OCI-LY1 (cell line): ENCODE measurements around the gene GSTM2.

Experiments
- H2AFZ ChIP-seq: fragments of 200-600 bp; sonication (generic), shearing (Covaris generic); 2 replicates; pipeline ENCODE4 v1.6.0; 2014; ENCODE audit warnings: antibody characterized with exemption, mild to moderate bottlenecking, low read length
- H3F3A ChIP-seq: fragments of 200-600 bp; sonication (generic), shearing (Covaris generic); 2 replicates; pipeline ENCODE4 v1.6.0; 2014; ENCODE audit warnings: mild to moderate bottlenecking, antibody characterized with exemption, low read length, moderate library complexity; ENCODE audit not compliant: insufficient read depth
- H3K27ac ChIP-seq: fragments of 200-600 bp; sonication (generic); 2 replicates; pipeline ENCODE4 v1.5.1; 2014; ENCODE audit warnings: low read length, mixed run types, mild to moderate bottlenecking, low read depth; ENCODE audit not compliant: poor library complexity, severe bottlenecking
- H3K27me3 ChIP-seq: fragments of 200-600 bp; sonication (generic); 2 replicates; pipeline ENCODE4 v1.6.0; 2014; ENCODE audit warnings: antibody characterized with exemption, mild to moderate bottlenecking, low read length, moderate library complexity; ENCODE audit not compliant: insufficient read depth
- H3K36me3 ChIP-seq: fragments of 200-600 bp; sonication (generic); 2 replicates; pipeline ENCODE4 v1.6.1; 2014; ENCODE audit warnings: mild to moderate bottlenecking, antibody characterized with exemption, low read length, moderate library complexity, mixed read lengths; ENCODE audit not compliant: insufficient read depth
- H3K4me1 ChIP-seq: fragments of 200-600 bp; sonication (generic); 2 replicates; pipeline ENCODE4 v1.5.1; 2014; ENCODE audit warnings: mild to moderate bottlenecking, low read length, moderate library complexity; ENCODE audit not compliant: insufficient read depth, severe bottlenecking
- H3K4me2 ChIP-seq: fragments of 200-600 bp; sonication (generic), shearing (Covaris generic); 2 replicates; pipeline ENCODE4 v1.6.1; 2014; ENCODE audit warnings: low read length
- H3K4me3 ChIP-seq: fragments of 200-600 bp; sonication (generic); 2 replicates; pipeline ENCODE4 v1.5.1; 2014; ENCODE audit warnings: low read length, low read depth, mild to moderate bottlenecking, mixed read lengths; ENCODE audit not compliant: poor library complexity, severe bottlenecking
- H3K79me2 ChIP-seq: fragments of 200-600 bp; shearing (Covaris generic); 2 replicates; pipeline ENCODE4 v1.6.1; 2016; ENCODE audit warnings: mixed run types, low read length, mixed read lengths; ENCODE audit not compliant: insufficient read depth
- H3K9ac ChIP-seq: fragments of 200-600 bp; sonication (generic), shearing (Covaris generic); 2 replicates; pipeline ENCODE4 v1.6.1; 2014; ENCODE audit warnings: mild to moderate bottlenecking, low read length, mixed read lengths
- H3K9me2 ChIP-seq: fragments of 200-600 bp; sonication (generic), shearing (Covaris generic); 2 replicates; pipeline ENCODE4 v1.6.1; 2014; ENCODE audit warnings: low read depth, mild to moderate bottlenecking, low read length, mixed read lengths
- H3K9me3 ChIP-seq: fragments of 200-600 bp; shearing (Covaris generic); 2 replicates; pipeline ENCODE4 v1.6.1; 2014; ENCODE audit warnings: low read length, mixed read lengths
- H4K20me1 ChIP-seq: fragments of 200-600 bp; sonication (generic), shearing (Covaris generic); 2 replicates; pipeline ENCODE4 v1.6.0; 2016; ENCODE audit warnings: mild to moderate bottlenecking, low read length; ENCODE audit not compliant: insufficient read depth
- EZH2 ChIP-seq: fragments of 200-600 bp; sonication (generic), shearing (Covaris generic); IDR thresholded peaks from 2 replicates; pipeline ENCODE4 v1.8.0; 2017; ENCODE audit warnings: borderline replicate concordance, mixed run types, mild to moderate bottlenecking, antibody characterized with exemption, low read length, moderate library complexity, mixed read lengths
- TF ChIP-seq, protein P1 (sequence below): fragments of 200-600 bp; sonication (generic), shearing (Covaris generic); IDR thresholded peaks from 2 replicates; pipeline ENCODE4 v1.5.1; 2017; ENCODE audit warnings: mild to moderate bottlenecking, antibody characterized with exemption, low read length, moderate library complexity, mixed read lengths

Gene GSTM2

GRCh38 chr1:109721971-109722370 lies 54.1 kb downstream of the GSTM2 start:
- Histone ChIP-seq H3K4me1 (no peaks in the 10 kb centered on the region), H3K9me2 (no peaks in the 10 kb centered on the region), H3K9me3 (no peaks in the 10 kb centered on the region), H2AFZ (no peak overlapping the region), H3K4me2 (no peak overlapping the region), H3F3A (no peaks in the 10 kb centered on the region), H3K4me3 (no peak overlapping the region), H3K9ac (no peak overlapping the region), H3K36me3 (no peaks in the 10 kb centered on the region), H3K79me2 (no peaks in the 10 kb centered on the region), H3K27ac (no peak overlapping the region), H4K20me1 (no peaks in the 10 kb centered on the region), H3K27me3 (peaks cover 8% of the 10 kb centered on the region; the same call in 1 of the 2 replicates)
- TF ChIP-seq, protein P1, sequence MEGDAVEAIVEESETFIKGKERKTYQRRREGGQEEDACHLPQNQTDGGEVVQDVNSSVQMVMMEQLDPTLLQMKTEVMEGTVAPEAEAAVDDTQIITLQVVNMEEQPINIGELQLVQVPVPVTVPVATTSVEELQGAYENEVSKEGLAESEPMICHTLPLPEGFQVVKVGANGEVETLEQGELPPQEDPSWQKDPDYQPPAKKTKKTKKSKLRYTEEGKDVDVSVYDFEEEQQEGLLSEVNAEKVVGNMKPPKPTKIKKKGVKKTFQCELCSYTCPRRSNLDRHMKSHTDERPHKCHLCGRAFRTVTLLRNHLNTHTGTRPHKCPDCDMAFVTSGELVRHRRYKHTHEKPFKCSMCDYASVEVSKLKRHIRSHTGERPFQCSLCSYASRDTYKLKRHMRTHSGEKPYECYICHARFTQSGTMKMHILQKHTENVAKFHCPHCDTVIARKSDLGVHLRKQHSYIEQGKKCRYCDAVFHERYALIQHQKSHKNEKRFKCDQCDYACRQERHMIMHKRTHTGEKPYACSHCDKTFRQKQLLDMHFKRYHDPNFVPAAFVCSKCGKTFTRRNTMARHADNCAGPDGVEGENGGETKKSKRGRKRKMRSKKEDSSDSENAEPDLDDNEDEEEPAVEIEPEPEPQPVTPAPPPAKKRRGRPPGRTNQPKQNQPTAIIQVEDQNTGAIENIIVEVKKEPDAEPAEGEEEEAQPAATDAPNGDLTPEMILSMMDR: no peak
- no peak for TF ChIP-seq EZH2

DNA sequence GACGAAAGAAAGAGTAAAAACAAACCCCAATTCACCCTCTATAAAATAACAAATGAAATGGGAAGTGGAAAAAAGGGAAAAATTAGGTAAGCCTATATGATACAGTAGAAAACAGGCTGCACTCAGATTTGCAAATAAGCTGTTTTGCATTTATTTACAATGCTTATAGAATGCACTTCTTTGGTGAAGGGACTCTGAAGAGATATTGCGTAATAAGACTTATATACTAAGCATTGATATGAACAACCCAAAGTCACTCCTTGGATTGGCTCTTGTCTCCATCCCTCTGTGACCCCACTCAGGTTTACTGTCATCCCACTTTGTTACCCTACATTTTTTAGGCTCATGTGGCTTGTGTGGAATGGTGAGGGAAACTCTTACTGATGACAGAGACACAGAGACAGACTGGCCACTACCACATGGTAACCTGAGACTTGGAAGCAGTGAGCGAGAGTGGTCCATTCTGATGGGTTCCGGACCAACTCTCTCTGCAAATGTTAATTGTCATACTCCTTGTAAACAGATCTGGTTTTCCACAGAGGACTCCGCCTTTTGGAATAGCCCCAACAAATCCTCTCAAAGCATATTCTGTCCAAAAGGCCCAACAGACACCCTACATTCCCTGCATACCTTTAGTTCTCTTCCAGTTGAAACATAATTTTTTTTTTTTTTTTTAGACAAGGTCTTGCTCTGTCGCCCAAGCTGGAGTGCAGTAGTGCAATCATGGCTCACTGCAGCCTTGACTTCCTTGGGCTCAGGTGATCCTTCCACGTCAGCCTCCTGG lies 55.2 kb downstream of the GSTM2 start:
- no peak overlapping the region for H2AFZ ChIP-seq
- no peak overlapping the region for H3K4me3 ChIP-seq
- H3K27me3 ChIP-seq: peaks cover 3% of the 10 kb centered on the region; the same call in 1 of the 2 replicates
- no peaks in the 10 kb centered on the region for H4K20me1 ChIP-seq
- H3K4me1 ChIP-seq: no peaks in the 10 kb centered on the region
- H3K4me2 ChIP-seq: no peak overlapping the region
- no peaks in the 10 kb centered on the region for H3F3A ChIP-seq
- TF ChIP-seq, protein P1: no peak
- no peak for TF ChIP-seq EZH2
- no peak overlapping the region for H3K27ac ChIP-seq
- no peak overlapping the region for H3K9ac ChIP-seq
- H3K36me3 ChIP-seq: no peaks in the 10 kb centered on the region
- no peaks in the 10 kb centered on the region for H3K9me3 ChIP-seq
- no peaks in the 10 kb centered on the region for H3K9me2 ChIP-seq
- H3K79me2 ChIP-seq: no peaks in the 10 kb centered on the region
